HEK293T (cell line): ENCODE data around the gene MAP4.

Experiments
- ARNT ChIP-seq: fragments of 450-650 bp; IDR thresholded peaks from 2 replicates; pipeline ENCODE4 v1.6.1; 2017; ENCODE audit warnings: mild to moderate bottlenecking
- BHLHE40 ChIP-seq: fragments of 450-650 bp; IDR thresholded peaks from 2 replicates; pipeline ENCODE4 v1.6.1; 2016; ENCODE audit warnings: mild to moderate bottlenecking, moderate library complexity, borderline replicate concordance
- CTBP1 ChIP-seq: fragments of 450-650 bp; IDR thresholded peaks from 2 replicates; pipeline ENCODE4 v1.6.1; 2016; ENCODE audit warnings: borderline replicate concordance
- FOXM1 ChIP-seq: fragments of 450-650 bp; IDR thresholded peaks from 2 replicates; pipeline ENCODE4 v1.6.1; 2017; ENCODE audit warnings: mild to moderate bottlenecking, borderline replicate concordance
- L3MBTL2 ChIP-seq: fragments of 450-650 bp; conservative IDR thresholded peaks from 2 replicates; pipeline ENCODE4 v1.6.1; 2016; ENCODE audit warnings: mild to moderate bottlenecking
- LEF1 ChIP-seq: fragments of 450-650 bp; IDR thresholded peaks from 2 replicates; pipeline ENCODE4 v1.6.1; 2017; ENCODE audit warnings: mild to moderate bottlenecking, borderline replicate concordance
- SUZ12 ChIP-seq: fragments of 450-650 bp; IDR thresholded peaks from 2 replicates; pipeline ENCODE4 v1.6.1; 2016; ENCODE audit warnings: mild to moderate bottlenecking

GRCh38 chr3:48065035-48065434 is 48.8 kb upstream of the MAP4 start:
- no peak for TF ChIP-seq FOXM1
- no peak for TF ChIP-seq BHLHE40
- no peak for TF ChIP-seq SUZ12
- no peak for TF ChIP-seq L3MBTL2
- no peak for TF ChIP-seq ARNT
- no peak for TF ChIP-seq LEF1
- no peak for TF ChIP-seq CTBP1
